ENCODE results near the gene ADAMTS3. TPM values are rescaled to one million over a fixed set of nuclear protein-coding genes. Genes with fewer than 3 reads are reported as not detected.

ADAMTS3 gene
- total and polyA plus RNA-seq, 2 experiments from 2014 or later = 1.2 to 3.7 TPM

GRCh38 chr4:72442147-72442546 lies 126.9 kb downstream of the ADAMTS3 start (continued):
- no peak for TF ChIP-seq ZNF462 (CRISPR knock-in tag; IDR thresholded peaks at IDR 0.05)
- TF ChIP-seq NANOG (IDR thresholded peaks at IDR 0.05; ENCODE audit: borderline replicate concordance) = no peak
- TF ChIP-seq CREB1 (CRISPR knock-in tag; IDR thresholded peaks at IDR 0.05; ENCODE audit: low read depth) = no peak

GRCh38 chr4:72440386-72440785 lies 128.6 kb downstream of the ADAMTS3 start:
- Histone ChIP-seq H3K9me2 (ENCODE audit: insufficient read depth) (no peaks in the 10 kb centered on the region), H3F3A (replicated peaks; ENCODE audit: low read depth) (no peaks in the 10 kb centered on the region), H3K4me1 (ENCODE audit: insufficient read depth) (no peaks in the 10 kb centered on the region), H2AFZ (no peak overlapping the region), H4K20me1 (replicated peaks; ENCODE audit: insufficient read depth) (no peaks in the 10 kb centered on the region), H3K79me2 (replicated peaks; ENCODE audit: insufficient read depth) (no peaks in the 10 kb centered on the region), H3K36me3 (ENCODE audit: insufficient read depth) (no peaks in the 10 kb centered on the region), H3K4me2 (no peak overlapping the region), H3K27ac (ENCODE audit: low read depth) (no peak overlapping the region), H3K27me3 (ENCODE audit: insufficient read depth) (no peaks in the 10 kb centered on the region), H3K4me3 (no peak overlapping the region)
- Mint-ChIP-seq H3K36me3 (ENCODE audit: low read depth) (no peaks in the 10 kb centered on the region), H3K4me3 (no peak overlapping the region), H3K4me1 (no peaks in the 10 kb centered on the region), H3K27ac (no peak overlapping the region), H3K9me3 (no peaks in the 10 kb centered on the region), H3K27me3 (ENCODE audit: insufficient read depth, low read depth, poor library complexity) (no peaks in the 10 kb centered on the region)
- no peak for DNase-seq (ENCODE audit: low spot score)
- ATAC-seq = no peak
- no peak for TF ChIP-seq REST (IDR thresholded peaks at IDR 0.05; ENCODE audit: unreplicated experiment)
- no peak for TF ChIP-seq ZNF331 (CRISPR knock-in tag; IDR thresholded peaks at IDR 0.05; ENCODE audit: low read depth)
- TF ChIP-seq ZNF114 (CRISPR knock-in tag; IDR thresholded peaks at IDR 0.05) = no peak
- TF ChIP-seq CTCF (conservative IDR thresholded peaks at IDR 0.05; ENCODE audit: low read depth in 2 of 2) = no peak
- no peak for TF ChIP-seq NANOG (IDR thresholded peaks at IDR 0.05; ENCODE audit: borderline replicate concordance)
- no peak for TF ChIP-seq POLR2AphosphoS5 (IDR thresholded peaks at IDR 0.05; ENCODE audit: low read depth)
- TF ChIP-seq EZH2phosphoT487 (IDR thresholded peaks at IDR 0.05; ENCODE audit: unreplicated experiment) = no peak
- TF ChIP-seq ETS1 (IDR thresholded peaks at IDR 0.05) = no peak
- TF ChIP-seq CREB1 (CRISPR knock-in tag; IDR thresholded peaks at IDR 0.05; ENCODE audit: low read depth) = no peak
- no peak for TF ChIP-seq JUNB (IDR thresholded peaks at IDR 0.05; ENCODE audit: unreplicated experiment)
